GM21360 (cell line): Measurements from ENCODE around the gene UBTD2.
"Not testable (repeated sequence)": the region's sequence is repeated elsewhere in the genome, so short reads cannot be mapped to it uniquely, and the experiment has no call there.

Experiments
- ATAC-seq: cut with Tn5 transposase; IDR thresholded peaks from one replicate; pipeline ENCODE4 v1.9.1; 2021; ENCODE audit warnings: mild to moderate bottlenecking, moderate library complexity; ENCODE audit not compliant: unreplicated experiment

UBTD2 gene

DNA sequence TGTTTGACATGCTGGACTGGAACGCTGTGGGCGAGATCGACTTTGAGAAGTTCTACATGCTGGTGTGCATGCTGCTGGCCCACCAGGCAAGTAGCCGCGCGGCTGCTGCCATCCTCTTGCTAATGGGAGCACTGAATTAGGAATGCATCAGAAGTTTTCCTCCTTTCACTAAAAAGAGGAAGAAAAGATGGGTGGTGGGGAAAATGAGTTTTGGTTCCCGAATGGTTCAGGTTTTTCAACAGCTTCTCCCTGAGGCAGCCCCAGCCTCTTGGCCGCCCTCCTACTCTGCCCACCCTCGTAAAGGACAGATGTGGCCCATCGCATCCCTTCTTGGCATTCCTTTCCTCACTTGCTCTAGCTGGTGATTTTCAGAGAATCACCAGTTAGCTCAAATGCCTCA lies 84.1 kb downstream of the UBTD2 start:
- ATAC-seq = no peak

GRCh38 chr5:172197775-172198174 lies 85.8 kb downstream of the UBTD2 start:
- ATAC-seq = not testable (repeated sequence)

DNA sequence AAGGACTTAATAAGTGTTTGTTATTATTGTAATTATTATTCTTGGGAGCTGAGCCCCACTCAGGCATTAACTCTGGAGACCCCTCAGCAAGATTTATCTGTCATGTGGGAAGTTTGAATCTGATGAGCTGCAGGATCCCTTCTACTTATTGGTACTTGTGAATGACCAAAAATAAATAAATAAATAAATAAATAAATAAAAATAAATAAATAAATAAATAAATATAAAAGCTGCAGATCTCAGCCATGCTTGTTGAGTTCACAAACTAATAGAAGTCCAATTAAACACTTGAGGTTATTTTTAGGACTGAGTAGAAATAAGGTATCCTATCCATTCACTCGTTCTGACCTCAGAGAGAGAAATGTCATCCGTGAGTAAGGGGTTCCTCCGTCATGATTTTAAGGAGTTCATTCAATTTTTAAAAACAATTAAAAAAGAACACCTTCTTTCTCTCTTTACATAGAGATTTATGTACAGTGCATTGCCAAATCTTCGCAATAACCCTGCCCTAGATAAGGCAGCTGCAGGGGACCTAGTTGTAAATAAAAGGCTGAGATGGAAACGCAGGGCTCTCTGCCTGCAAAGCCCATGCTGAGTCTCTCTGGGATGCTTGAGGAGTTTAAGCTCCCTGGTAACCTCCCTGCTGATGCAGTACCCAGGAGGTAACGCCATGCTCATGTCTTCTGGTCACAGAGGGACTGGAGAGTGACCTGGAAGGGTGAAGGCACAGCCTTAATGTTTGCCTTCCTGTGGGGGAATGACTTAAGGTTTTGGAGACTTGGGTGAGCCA lies 88.4 kb downstream of the UBTD2 start:
- ATAC-seq = no peak

GRCh38 chr5:172193872-172194271 lies 89.7 kb downstream of the UBTD2 start, which contains the start of gene EFCAB9:
EFCAB9 (plus strand) TSS chr5:172194172; CDS start chr5:172194173, 1 bp downstream.
- no peak for ATAC-seq

DNA sequence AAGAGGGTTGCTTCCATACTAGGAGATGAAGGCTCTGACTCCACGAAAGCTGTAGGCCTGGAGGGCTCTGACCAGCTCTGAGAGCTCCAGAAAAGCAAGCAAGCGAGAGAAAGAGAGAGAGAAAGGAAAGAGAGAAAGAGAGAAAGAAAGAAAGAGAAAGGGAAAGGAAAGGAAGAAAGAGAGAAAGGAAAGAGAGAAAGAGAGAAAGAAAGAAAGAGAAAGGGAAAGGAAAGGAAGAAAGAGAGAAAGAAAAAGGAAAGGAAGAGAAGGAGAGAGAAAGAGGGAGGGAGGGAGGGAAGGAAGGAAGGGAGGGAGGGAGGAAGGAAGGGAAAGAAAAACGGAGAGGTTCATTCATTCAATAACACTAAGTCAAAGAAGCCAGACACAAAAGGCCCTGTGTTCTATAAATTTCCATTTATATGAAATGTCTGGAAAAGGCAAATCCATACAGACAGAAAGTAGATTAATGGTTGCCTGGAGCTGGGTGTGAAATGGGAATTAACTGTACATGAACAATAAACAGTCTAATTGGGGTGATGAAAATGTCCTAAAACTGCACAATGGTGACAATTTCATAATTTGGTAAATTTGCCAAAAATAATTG lies 93.8 kb downstream of the UBTD2 start:
- no peak for ATAC-seq

GRCh38 chr5:172188893-172189692 lies 94.5 kb downstream of the UBTD2 start:
- ATAC-seq = no peak

- peak; percentile 62 for ATAC-seq
Measured at GRCh38 chr5:172188033-172188892, 95.3 kb downstream of the UBTD2 start, which contains the start of gene STK10. STK10 (minus strand) TSS chr5:172188224; CDS start chr5:172188042, 182 bp downstream.

- peak; percentile 25 for ATAC-seq
Measured at GRCh38 chr5:172187118-172188032, 96.2 kb downstream of the UBTD2 start.

- ATAC-seq = no peak
Measured at GRCh38 chr5:172186114-172186695, 97.4 kb downstream of the UBTD2 start.

DNA sequence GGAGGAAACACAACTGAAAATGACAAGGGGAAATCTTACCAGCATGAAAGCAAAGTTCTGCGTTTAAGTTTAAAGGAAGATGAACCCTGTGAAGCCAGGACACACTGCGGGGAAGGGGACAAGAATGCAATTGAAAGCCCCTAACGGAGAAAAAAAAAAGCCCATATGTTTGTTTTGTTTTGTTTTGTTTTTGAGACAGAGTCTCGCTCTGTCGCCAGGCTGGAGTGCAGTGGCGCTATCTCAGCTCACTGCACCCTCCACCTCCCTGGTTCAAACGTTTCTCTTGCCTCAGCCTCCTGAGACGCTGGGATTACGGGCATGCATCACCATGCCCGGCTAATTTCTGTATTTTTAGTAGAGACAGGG lies 98.5 kb downstream of the UBTD2 start:
- ATAC-seq = no peak

- ATAC-seq = no peak
Measured at GRCh38 chr5:172183881-172184280, 99.7 kb downstream of the UBTD2 start.

DNA sequence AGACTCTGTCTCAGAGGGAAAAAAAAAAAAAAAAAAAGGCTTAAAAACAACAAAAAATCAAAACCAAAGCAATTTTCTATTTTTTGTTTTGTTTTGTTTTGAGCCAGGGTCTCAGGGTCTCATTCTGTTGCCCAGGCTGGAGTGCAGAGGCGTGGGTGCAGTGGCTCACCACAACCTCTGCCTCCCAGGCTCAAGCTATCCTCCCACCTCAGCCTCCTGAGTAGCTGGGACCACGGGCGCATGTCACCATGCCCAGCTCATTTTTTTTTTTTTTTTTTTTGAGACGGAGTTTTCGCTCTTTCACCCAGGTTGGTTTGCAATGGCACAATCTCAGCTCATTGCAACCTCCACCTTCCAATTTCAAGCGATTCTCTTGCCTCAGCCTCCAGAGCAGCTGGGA lies 101.3 kb downstream of the UBTD2 start:
- no peak for ATAC-seq

DNA sequence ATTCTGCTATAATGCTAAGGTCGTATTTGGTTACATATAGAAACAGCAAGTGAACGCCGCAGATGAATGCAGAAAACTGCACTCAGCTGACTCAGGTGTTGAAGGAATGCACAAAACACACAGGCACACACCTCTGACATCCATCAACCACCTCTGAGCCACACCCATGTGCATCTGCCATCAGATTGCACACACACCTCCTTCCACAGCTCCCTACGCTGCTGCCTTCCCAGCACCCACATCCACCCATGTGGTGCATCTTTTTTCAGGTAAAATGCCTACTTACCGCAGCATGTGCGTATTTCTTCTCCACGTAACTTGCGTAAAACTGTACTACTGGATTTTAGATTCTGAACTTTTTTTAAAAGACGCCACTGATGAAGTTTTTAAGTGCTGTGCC lies 102.6 kb downstream of the UBTD2 start:
- no peak for ATAC-seq

GRCh38 chr5:172178991-172179989 lies 104.3 kb downstream of the UBTD2 start:
- ATAC-seq = peak; percentile 30

DNA sequence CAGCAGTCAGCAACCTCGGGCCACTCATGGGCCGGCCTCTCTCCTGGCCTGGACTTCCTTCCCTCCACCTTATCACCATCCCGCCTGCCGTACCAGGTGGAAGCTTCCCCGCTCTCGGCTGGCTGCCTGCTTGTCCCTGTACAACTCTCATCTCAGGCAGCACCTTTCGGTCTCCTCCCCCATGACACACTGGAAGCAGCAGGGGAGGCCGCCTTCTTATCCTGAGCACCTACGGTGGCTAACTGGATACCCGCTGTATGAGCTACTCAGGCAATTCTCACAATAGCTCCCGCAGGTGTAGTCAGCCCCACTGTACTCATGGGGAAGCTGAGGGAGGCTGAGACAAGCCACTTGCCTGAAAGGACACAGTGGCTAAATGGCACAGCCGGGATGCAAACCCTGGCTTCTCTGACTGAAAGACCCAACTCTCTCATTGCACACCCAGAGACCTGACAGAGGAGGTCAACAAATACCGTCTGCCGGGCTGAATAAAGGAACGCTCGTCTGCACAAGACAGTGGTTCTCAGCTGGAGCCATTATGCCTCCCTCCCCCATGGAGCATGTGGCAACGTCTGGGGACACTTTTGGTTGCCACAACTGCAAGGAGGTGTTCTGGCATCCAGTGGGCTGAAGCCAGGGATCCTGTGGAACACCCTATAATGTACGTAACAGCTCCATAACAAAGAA lies 105.1 kb downstream of the UBTD2 start:
- no peak for ATAC-seq

GRCh38 chr5:172177176-172177575 lies 106.4 kb downstream of the UBTD2 start:
- ATAC-seq = no peak

- ATAC-seq = peak; percentile 47
Measured at GRCh38 chr5:172175263-172175719, 108.3 kb downstream of the UBTD2 start.
